K562 (cell line): ENCODE results near the gene SERINC5. TPM values are rescaled to one million over a fixed set of nuclear protein-coding genes. Genes with fewer than 3 reads are reported as not detected.

Experiments used
- RREB1 ChIP-seq: fragments of 250-450 bp; sonication (Bioruptor Pico); IDR thresholded peaks from 2 replicates; pipeline ENCODE4 v1.4.0; 2020
- ZBTB40 ChIP-seq, 2 experiments: fragments of 450-650 bp in 1 of 2; sonication (generic) in 1 of 2; formaldehyde crosslinking in 1 of 2; IDR thresholded peaks; 2 replicates each; pipeline versions ENCODE4 v1.7.1 to v1.9.0; 2016 to 2022; ENCODE audit warnings: inconsistent platforms in 1 of 2, mild to moderate bottlenecking in 1 of 2, missing genetic modification reagents in 1 of 2
- polyA plus RNA-seq, 8 experiments: library from polyadenylated mRNA; depleted of rRNA in 4 of 8; stranded (reverse) in 5 of 8; unstranded in 3 of 8; fragments of >200 nt; fragmentation: Nextera tagmentation in 2 of 8; fragmentation: Illumina TruSeq in 1 of 8; extraction: Ambion mirVana in 2 of 8; extraction: Trizol in 1 of 8; gene quantifications; 2 replicates each; pipeline versions ENCODE4 v1.2.1 to v1.2.3, GENCODE V29; 2011 to 2014; ENCODE audit warnings: inconsistent platforms in 1 of 8, missing spikeins in 1 of 8
- total RNA-seq, 7 experiments: library from RNA; depleted of rRNA in 6 of 7; stranded (reverse); fragments of >200 nt in 6 of 7; fragmentation: Illumina TruSeq in 2 of 7; extraction: Trizol in 2 of 7; gene quantifications; 2 replicates each; pipeline versions ENCODE4 v1.2.1 to v1.2.3, GENCODE V29; 2011 to 2021; ENCODE audit warnings: low replicate concordance in 1 of 7

Gene SERINC5
- total and polyA plus RNA-seq, 9 of the 15 experiments (the other 6 are each of a cell fraction or from before 2014, with no cell fraction given): 1.4 to 7.9 (median 3.7) TPM

- TF ChIP-seq RREB1 (no peak), ZBTB40 (IDR thresholded peaks at IDR 0.05) (no peak), ZBTB40 (CRISPR knock-in tag; IDR thresholded peaks at IDR 0.05) (no peak)
Measured at GRCh38 chr5:80269991-80270438, 14.2 kb upstream of the SERINC5 start (continued).
